GM12891 (cell line): ENCODE results near the gene DCC.

Source experiments
- POLR2A ChIP-seq: IDR thresholded peaks from 2 replicates; pipeline ENCODE4 v1.6.1; 2011; ENCODE audit warnings: low read depth, low read length, control low read depth
- POLR2AphosphoS5 ChIP-seq: IDR thresholded peaks from 2 replicates; pipeline ENCODE4 v1.6.1; 2011; ENCODE audit warnings: low read depth, low read length, control low read depth
- POU2F2 ChIP-seq: IDR thresholded peaks from 2 replicates; pipeline ENCODE4 v1.6.1; 2011; ENCODE audit warnings: low read depth, mild to moderate bottlenecking, control low read depth, low read length, moderate library complexity
- SPI1 ChIP-seq: IDR thresholded peaks from 2 replicates; pipeline ENCODE4 v1.6.1; 2011; ENCODE audit warnings: low read depth, low read length, control low read depth
- TAF1 ChIP-seq: IDR thresholded peaks from 2 replicates; pipeline ENCODE4 v1.6.1; 2011; ENCODE audit warnings: low read depth, low read length, control low read depth

- TF ChIP-seq POLR2A (no peak), TAF1 (no peak), POLR2AphosphoS5 (no peak), SPI1 (no peak), POU2F2 (no peak)
Measured at GRCh38 chr18:53033128-53033527, 693.1 kb downstream of the DCC start.
